Stimulated activated CD8-positive, alpha-beta memory T cell treated with anti-CD3 and anti-CD28 coated beads, Interleukin-4, amount 100 ng/mL, for 4 hours (primary cell): ENCODE data around the gene TMEM80.
A peak's percentile ranks its signal among the peaks of the same experiment; 100 is the strongest.

Experiments used
- DNase-seq, 2 donors: peaks; one replicate each; pipeline ENCODE4 v3.0.0-alpha.2; 2020; ENCODE audit warnings: low read depth in 2 of 2, low spot score in 1 of 2

The TMEM80 gene

DNA sequence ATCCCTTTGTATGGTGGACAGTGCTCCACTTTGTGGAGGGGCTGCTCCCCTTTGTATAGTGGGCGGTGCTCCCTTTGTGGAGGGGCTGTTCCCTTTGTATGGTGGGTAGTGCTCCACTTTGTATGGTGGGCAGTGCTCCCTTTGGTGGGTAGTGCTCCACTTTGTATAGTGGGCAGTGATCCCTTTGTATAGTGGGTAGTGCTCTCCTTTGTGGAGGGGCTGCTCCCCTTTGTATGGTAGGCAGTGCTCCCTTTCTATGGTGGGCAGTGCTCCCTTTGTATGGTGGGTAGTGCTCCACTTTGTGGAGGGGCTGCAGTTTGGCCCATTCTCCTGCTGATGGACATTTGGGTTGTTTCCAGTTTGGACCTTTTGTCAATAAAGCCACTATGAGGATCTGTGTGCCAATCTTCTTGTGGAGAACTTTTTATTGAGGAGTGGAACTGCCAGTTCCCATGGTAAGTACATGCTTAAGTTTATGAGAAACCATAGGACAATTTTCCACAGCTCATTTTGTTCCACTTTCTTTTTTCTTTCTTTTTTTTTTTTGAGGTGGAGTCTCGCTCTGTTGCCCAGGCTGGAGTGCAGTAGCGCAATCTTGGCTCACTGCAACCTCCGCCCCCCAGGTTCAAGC lies 47.1 kb downstream of the TMEM80 start:
- no peak for DNase-seq

DNA sequence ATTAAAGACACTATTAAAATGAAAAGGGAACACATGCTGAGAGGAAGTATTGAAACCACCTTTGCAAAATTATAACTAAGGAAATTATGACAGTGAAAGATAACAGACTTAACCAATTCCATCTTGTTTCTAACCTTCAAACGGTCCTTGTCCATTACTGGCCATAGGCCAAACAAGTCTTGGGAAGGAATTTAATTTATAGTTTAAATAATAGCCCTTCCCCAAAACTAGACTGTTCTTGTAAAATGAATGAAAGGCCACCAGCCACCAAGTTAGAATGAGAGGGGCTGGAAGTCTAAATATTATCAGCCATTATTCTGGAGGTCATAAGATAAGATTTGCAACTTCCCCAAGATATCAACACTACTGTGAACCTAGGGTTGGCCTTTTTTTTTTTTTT lies 49.8 kb downstream of the TMEM80 start:
- no peak for DNase-seq

DNA sequence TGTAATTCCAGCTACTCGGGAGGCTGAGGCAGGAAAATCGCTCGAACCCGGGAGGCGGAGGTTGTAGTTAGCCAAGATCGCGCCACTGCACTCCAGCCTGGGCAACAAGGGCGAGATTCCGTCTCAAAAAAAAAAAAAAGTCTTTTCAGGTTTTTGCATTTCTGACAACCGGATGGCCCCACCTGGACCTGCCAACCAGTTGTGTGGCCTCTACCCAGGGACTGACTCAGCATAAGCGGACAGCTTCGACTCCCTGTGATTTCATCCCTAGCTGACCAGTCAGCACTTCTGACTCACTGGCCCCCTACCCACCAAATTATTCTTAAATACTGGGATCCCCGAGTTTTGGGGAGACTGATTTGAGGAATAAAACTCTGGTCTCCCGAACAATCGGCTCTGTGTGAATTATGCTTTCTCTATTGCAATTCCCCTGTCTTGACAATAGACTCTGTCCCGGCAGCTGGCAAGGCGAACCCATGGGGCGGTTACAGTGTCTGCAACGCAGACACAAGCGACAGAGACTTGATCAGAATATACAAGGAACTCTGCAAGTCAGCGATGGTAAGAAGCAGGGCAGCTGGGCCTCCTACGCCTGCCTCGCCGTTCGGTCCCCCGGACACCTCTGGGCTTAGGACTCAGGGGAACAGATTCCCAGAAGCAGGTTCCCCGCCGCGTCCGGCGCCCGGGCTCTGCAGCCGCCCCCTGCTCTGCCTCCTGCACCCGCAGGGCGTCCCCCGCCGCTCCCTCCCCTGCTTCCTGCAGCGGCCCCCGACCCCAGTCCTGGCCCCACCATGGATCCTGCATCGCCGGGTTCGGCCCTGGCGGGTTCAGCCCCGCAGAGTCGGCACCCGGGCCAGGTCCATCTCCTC lies 50.9 kb downstream of the TMEM80 start:
- no peak for DNase-seq

GRCh38 chr11:747158-748006 lies 51.8 kb downstream of the TMEM80 start, which contains the start of gene TALDO1:
Gene TALDO1 (plus strand): TSS chr11:747464. CDS start chr11:747482, 18 bp downstream.
- DNase-seq = peak; percentile 25 to 64

GRCh38 chr11:748007-748359 lies 52.4 kb downstream of the TMEM80 start:
- DNase-seq = no peak

GRCh38 chr11:749731-750130 lies 54.1 kb downstream of the TMEM80 start:
- DNase-seq = no peak
